ENCODE results near the gene GPR151.
"Not testable (repeated sequence)": the region's sequence is repeated elsewhere in the genome, so short reads cannot be mapped to it uniquely, and the experiment has no call there.

GPR151 gene

DNA sequence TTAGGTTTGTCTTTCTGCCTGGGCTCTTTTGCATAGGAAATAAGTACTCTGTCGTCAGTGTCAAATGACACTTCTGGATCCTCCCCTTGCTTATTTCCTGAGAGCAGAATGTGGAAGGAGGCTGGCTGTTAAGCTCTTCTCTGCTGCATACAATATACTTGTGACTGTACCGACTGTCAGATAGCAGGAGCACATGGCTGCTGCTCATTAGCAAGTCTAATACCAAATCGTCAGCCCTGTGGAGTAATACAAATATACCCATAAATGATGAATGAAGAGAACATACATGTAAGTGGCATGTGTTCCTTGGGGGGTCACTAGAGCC lies at the start of gene GPR151:
TSS of gene GPR151 (minus strand) at position 40 of the 325 bp plus-strand sequence. CDS start 77 bp downstream, outside the sequence.
- no peak for DNase-seq

DNA sequence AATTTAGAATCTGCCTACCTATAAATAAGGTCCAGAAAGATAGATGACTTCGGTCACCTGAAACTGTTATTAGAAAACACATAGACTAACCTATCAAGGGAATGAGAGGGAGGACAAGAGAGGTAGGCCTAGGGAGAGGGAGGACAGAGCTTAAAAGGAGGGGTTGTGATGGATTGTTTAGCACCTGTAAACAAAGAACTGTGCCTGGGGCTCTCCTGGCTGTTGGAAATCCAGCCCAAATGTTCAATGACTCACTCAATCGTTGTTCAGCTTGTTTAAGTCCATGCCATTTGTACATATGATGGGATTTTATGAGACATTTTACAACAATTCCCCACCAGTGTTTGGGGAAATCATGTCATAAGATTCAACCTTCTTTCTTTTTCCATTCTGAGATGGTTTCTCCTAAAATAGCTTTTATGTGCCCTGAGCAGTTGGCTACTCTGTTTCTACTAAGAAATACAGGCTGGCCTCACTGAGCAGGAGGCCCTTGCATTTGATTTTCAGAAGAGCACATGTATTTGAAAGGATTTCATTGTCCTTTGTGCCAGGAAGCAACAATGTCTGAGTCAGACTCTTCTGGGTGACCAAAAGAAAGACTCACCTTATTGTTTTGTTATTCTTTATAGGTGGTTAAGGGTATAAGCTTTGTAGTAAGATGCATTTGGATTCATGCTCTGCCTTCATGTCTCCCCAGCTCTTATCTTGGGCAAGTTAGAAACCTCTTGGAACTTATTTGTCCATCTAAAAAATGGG lies 48.2 kb upstream of the GPR151 start:
- DNase-seq: no peak

DNA sequence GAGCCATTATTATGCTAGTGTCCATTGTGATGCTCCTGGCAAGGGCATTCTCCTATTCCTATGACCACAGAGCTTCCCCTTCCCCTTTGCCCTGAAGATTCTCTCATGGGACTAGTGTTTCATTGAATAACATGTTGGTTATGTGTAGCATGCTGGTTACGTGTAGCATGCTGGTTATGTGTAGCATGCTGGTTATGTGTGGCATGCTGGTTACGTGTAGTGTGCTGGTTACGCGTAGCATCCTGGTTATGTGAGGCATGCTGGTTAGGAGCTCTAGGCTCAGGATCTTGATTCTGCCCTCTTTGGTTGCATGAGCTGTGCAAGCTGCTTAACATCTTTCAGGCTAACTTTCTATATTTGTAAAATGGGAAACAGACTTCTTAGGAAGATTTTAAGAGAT lies 46.5 kb upstream of the GPR151 start:
- no peak for DNase-seq

DNA sequence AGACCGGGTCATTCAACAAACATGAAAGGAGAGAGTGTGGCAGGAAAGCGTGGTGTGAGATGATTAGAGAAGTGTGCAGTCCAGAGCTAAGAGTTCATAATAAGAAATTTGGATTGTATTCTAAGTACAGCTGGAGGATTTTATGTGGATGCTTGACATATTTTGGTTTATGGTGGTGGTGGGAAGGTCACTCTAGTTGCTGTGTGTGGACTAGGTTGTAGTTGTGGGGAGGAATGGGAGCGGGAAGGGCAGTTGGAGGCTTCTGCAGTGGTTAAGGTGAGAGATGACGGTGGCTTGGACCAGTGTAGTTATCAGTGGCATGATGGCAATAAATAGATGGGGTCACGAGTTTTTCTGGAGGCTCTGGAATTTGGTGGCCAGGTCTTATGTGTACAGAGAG lies 45.7 kb upstream of the GPR151 start:
- no peak for DNase-seq

DNA sequence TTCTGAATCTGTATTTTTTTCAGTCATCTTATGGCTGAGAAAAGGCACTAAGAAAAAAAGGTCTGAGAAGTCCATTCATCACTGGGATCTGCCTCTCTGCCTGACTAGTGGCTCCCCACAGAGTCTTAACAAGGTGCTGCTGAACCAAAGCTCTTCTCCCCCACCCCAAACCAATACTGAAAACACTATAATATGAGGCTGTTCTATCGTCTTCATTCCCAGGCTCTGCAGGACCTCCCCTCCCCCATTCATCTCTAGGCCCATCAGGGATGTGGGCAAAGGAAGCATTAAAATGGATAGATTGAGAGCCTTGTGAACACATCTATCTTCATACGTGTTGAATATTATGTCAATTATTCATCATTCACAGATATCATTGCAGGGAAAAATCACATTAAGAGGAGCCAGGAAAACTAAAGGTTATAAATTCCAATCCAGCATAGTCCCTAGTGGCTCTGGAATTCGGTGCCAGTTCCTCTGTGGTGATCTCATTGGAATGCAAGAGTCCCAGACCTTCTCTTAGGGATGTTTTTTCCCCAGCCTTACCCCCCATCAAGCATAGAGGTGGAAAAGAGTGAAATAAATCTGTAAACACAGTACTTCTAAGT lies 44.3 kb upstream of the GPR151 start:
- DNase-seq: no peak

DNA sequence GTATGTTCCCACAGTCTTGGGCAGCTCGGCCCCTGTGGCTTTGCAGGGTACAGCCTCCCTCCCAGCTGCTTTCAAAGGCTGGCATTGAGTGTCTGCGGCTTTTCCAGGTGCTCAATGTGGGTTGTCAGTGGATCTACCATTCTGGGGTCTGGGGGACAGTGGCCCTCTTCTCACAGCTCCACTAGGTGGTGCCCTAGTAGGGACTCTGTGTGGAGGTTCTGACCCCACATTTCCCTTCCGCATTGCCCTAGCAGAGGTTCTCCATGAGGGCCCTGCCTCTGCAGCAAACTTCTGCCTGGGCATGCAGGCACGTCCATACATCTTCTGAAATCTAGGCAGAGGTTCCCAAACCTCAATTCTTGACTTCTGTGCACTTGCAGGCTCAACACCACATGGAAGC lies 40.9 kb upstream of the GPR151 start:
- not testable (repeated sequence) for DNase-seq

DNA sequence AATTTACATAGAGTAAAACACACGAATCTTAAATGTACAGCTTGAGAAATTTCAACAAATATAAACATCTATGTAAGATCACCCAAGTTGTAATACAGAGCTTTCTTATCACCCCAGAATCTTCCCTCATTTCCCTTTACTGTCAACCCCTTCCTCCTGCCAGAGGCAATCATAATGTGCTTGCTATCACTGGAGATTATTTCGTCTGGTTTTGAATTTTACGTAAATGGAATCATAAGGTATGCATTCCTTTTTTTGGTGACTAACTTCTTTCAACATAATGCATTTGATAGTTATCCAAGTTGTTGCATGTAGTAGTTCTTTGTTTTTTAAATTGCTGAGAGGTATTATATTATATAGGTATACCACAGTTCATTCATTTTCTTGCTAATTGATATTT lies 37.5 kb upstream of the GPR151 start:
- DNase-seq: no peak

DNA sequence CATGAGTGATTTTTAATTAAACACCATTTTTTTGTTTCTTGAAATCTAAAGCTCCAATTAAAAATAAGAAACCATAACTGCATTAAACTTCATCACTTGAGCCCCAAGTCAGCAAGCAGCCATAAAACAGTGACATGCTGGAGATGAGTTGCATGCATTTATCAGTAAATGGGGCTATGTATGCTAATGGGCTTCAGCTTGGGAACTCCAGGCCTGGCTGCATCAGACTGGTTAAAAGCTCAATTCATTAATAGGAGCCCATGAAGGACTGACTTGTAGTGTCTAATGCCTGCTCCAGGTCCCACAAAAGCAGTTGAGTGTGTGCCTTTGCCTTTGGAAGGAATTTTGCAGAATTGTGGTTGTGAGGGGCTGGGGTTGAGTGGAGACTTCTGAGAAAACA lies 33.6 kb upstream of the GPR151 start:
- DNase-seq: no peak

DNA sequence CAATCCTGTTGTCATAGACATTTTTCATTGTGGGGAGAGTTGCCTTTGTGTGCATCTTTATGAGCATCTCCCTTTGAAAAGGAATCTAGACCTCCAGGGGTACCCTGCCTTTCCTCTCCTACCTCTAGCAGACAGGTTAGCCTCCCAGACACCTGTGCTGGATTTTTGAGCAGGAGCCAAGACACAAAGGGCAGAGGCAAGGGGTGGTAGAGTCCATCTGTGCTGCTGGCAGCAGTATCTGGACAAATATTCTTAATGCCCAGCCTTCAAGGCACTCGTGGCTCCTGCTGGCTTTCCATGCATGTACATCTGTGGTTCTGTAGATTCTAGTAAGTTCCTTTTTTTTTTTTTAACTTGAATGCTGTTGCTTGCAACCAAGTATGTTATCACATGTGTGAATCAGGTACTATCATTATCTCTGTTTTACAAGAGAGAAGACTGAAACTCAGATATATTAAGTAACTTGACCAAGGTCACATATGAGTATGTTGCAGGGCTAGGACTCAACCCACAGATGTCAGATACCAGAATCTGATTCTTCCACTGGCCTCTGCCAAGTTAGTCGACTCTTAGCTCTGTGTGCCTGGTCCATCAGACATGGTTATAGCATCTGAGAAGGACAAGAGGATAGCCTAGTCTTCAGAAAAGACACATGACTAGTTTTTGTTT lies 32.9 kb upstream of the GPR151 start:
- DNase-seq: no peak

DNA sequence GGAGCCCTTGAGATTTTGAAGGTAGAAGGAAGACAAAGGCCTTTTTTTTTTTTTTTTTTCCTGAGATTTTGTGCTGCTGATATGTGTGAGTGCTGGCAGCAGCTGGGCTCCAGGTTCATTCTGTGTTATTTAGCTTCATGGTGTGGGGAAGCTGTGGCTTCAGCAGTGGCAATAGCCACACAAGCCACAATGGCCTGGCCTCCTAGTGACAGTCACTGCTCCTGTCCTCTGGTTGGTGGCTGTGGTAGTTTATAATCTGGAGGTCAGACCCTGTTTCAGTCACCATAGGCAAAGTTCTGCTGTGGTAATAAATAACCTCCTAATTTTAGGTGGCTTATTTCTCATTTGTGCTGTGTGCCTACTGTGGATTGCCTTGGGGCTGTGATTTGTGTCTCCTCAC lies 28.2 kb upstream of the GPR151 start:
- DNase-seq: no peak

DNA sequence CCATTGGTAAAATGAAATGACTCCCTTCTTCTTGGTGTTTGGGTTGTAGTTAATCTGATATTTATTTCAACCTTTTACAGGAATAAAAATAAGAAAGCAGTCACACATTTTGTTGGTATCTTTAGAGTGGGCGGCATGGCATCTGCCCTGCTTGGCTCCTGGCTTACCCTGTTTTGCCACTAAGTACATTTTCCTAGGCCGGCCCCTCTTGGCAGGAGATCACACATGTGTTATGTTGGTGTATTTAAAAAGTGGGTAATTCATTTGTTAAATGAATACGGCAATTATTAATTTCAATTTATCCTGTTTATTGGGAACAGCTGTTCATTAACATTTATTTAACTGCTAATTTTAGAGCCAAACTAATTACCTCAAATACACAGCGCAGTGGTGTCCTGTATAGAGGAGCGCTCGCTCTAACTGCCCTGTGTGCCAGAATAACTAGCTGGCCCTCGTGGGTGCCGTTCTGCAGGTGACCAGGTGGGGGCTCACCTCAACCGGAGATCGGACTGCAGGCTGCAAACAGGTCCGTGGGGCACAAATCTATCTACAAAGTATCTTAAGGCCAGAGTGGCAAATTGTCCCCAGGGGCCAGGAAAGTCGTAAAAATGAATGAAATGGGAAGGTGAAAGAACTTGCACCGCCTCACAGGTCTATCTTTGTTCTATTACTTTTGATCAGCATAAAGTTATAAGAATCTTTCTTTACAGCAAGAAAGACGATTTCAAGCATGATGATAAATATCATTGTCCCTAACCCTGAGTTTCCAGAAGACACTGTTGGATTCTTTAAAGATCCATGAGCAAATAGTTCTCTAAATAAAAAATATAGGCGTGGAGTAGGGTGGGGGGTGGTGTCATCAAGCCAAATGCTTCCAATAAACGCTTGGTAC lies 26.2 kb upstream of the GPR151 start:
- peak; percentile 68 for DNase-seq

DNA sequence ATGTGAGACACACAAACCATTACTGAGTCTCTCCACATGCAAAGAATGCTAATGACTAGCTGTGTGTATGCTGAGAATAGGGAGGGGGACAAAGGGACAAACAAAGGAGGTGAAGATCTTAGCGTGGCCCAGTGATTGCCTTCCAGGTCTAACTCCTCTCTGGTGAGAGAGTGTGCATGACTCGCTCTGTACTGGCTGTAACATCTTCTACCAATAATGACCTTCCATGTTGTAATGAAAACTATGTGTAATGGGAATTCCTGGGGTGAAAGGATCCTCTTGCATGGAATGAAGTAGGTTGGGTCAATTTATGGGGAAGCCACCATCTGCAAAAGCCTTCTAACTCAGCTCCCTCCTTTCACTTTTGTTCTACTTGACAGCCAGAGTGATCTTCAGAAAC lies 24.4 kb upstream of the GPR151 start:
- DNase-seq: no peak

DNA sequence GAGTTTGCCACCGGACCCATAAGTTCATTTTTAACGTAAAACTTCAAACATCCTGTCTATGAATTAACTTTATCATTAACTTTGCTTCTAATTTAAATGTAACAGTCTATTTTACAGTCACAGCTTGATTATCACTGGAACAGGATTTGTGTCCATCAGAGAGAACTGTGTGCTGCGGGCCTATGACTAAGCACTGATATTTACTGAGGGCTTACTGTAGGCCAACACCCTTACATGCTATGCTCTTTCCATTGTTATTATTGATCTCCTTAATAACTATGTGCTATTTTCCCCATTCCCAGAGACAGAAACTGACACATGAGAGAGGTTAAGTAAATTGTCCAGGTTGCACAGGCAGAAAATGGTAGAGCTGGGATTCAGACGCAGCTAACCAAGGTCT lies 24.0 kb upstream of the GPR151 start:
- DNase-seq: no peak

DNA sequence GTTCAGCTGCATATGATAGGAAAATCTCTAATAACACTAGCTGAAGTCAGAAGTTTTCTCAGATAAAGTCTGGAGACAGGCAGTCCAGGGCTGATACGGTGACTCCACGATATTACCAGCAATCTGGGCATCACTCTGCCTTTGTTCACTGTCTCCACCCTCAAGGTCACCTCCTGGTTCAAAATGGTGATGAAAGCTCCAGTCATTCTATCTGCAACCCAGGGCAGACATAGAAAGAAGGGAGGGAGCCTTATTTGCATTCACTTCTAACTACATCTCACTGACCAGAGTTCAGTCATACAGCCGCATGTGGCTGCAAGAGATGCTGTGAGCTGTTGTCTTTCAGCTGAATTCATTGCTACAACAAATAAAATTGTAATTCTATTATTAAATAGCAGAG lies 22.4 kb upstream of the GPR151 start:
- DNase-seq: no peak

DNA sequence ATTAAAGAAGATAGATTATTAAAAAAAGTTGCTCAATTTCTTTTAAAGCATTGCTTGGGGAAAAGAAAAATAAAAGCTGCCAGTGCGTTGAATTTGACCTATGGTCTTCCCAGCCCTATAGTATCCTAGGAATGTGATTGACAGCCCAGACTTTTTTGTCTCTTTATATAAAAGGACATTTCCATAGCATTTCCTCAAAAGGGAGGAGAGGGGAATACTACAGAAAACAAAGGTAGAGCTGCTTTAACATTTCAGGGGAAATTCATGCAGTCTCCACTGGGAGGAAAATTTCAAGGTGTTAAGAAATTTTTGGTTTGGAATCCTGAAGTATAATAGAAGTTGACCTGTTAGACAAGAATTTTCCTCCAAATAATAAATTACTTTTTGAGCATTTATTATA lies 17.9 kb upstream of the GPR151 start:
- no peak for DNase-seq

DNA sequence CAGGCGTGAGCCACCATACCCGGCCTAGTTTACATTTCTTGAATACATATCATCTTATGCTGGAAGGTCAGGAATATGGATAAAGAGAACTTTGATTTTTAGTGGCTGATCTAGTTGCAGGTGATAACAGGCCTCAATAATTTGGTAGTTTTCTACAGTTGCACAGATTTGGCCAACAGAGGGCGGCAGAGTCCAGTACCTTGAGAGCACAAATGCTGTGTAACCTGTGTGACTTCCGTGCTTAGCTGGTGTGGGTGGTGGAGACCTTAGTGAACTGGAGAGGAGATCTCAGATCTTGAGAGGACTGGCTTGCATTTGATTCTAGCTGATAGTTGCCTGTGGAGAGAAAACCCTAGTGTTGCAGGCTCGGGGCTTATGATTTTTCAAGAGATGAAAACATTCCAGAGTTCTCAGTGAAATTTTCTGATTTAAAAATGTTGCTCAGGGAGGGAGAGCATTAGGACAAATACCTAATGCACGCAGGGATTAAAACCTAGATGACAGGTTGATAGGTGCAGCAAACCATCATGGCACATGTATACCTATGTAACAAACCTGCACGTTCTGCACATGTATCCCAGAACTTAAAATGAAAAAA lies 17.4 kb upstream of the GPR151 start:
- peak; percentile 73 for DNase-seq

DNA sequence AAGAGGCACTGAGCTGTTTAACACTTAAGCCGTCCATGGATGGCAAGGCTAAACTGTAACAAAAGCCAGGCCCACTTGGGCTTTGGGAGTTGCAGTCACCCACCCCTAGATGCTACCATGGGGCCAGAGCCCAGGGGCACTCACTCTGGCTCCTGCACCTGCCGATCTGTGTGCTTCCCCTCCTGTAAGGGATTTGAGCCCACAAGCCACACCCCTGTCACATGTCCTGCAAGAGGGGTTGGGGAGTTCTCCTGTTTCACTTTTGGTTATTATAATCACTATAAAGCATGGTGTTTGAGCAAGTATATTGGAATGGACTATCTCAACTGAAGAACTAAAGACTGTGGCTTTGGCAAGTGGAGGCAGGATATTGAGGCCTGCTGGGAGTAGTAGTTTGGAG lies 14.0 kb upstream of the GPR151 start:
- no peak for DNase-seq

DNA sequence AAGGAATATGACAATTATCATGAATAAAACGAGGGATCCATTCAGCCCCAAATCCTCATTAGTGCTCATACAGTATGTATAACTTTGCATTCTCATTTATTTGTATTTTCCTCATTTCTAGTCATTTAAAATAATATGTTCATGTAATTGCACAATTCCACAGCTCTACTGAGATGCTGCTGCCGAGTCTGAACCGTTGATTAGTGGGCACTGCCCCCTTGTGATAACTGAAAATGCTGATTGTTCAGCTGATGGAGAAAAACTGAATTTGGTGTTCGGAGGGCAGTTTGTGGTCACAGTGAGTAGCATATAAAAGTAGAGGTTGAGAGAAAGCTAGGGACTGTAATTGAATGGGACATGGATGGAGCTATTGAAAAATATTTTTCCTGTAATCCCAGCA lies 12.2 kb upstream of the GPR151 start:
- DNase-seq: no peak

DNA sequence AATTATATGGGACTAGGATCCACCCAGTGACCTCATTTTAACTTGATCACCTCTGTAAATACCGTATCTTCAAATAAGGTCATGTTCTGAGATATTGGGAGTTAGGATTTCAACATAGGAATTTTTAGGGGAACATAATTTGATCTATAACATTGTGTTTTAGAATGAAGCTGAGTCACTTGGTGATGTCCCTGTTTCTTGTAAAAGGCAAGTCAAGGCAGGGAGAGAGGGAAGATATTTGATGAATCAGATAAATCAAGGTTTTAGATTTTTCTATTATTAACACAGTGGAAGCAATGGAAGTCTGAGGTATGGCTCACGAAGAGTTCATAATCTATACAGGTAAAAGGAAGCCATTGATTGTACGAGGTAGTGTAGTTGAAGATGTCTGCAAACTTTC lies 11.8 kb upstream of the GPR151 start:
- DNase-seq: no peak

DNA sequence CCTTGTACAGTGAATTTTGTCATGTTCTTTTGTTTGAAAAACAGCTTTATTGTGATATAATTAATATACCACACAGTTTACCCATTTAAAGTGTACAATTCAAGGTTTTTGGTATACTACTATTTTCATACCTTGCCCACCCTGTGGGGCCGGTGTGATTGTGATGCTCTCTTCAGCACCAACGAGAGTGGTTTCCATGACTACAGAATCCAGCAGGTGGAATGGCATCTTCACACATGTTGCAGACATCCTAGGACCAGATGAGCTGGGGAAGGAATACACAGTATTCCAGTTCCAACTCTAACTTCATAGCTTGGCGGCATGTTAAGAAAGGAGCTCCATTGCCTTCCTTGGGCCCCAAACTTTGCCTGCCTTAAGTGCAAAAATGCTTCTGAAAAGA lies 7.7 kb upstream of the GPR151 start:
- no peak for DNase-seq

DNA sequence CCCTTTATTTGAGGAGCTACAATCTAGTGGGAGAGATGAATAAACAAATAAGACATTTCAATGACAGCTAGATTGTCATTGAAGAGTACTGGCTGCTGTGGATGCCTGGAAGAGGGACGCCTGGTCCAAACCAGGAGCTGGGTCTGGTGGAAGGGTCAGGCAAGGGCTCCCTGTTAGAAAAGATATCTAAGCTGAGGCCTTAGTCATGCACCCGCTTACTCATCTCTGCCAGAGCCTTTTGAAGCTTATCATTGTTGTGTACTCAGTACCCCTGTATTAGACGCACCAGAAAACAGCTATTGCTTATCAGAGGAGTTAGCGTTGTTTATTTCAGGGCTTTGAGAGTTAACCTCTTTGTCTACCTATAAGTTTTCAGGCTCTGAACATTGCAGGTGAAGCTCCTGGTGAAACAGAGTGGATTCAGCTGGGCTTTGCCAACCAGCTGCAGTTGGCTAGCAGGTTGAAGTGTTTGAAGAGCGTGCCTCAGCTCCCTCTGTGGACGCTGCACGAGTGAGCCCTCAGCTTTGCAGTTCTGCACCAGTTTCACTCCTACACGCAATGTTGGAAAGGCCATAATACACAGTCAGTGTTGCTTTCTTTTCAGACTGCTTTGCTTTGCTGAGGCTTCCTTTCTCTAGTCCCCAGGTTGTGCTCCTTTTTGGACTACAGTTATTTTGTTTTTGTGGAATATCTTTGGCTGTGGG lies 5.6 kb upstream of the GPR151 start:
- no peak for DNase-seq

DNA sequence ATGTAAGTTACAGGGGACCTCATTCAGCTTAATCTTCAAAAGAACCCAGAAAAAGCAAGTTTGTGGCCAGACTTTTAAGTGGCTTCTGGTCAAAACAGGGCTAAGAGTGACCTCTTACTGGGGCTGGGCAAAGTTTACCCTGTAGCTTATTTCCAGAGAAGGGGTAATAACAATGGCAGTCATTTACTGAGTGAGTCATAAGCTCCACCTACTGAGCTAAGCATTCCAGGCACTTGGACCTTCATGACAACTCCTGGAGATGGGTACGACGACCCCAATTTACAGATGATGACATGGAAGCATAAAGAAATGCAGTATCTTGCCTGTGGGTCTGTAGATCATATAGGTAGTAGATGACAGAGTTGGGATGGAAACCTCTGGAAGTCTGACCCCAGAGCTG lies 4.7 kb upstream of the GPR151 start:
- DNase-seq: no peak
